Fibroblast of pulmonary artery (primary cell): ENCODE measurements around the gene ECPAS.

Experiments used
- DNase-seq: peaks from one replicate; pipeline ENCODE4 v3.0.0-alpha.2; 2010; ENCODE audit warnings: low read depth
- H3K4me3 ChIP-seq: replicated peaks from 2 replicates; pipeline ENCODE4 v1.5.1; 2011; ENCODE audit warnings: low read depth, mild to moderate bottlenecking, control low read depth, low read length, moderate library complexity
- TF ChIP-seq, protein P1 (sequence below): IDR thresholded peaks from 2 replicates; pipeline ENCODE4 v1.5.1; 2011; ENCODE audit warnings: mild to moderate bottlenecking, control low read depth, low read length, inconsistent platforms; ENCODE audit errors: missing control alignments

The ECPAS gene, protein sequence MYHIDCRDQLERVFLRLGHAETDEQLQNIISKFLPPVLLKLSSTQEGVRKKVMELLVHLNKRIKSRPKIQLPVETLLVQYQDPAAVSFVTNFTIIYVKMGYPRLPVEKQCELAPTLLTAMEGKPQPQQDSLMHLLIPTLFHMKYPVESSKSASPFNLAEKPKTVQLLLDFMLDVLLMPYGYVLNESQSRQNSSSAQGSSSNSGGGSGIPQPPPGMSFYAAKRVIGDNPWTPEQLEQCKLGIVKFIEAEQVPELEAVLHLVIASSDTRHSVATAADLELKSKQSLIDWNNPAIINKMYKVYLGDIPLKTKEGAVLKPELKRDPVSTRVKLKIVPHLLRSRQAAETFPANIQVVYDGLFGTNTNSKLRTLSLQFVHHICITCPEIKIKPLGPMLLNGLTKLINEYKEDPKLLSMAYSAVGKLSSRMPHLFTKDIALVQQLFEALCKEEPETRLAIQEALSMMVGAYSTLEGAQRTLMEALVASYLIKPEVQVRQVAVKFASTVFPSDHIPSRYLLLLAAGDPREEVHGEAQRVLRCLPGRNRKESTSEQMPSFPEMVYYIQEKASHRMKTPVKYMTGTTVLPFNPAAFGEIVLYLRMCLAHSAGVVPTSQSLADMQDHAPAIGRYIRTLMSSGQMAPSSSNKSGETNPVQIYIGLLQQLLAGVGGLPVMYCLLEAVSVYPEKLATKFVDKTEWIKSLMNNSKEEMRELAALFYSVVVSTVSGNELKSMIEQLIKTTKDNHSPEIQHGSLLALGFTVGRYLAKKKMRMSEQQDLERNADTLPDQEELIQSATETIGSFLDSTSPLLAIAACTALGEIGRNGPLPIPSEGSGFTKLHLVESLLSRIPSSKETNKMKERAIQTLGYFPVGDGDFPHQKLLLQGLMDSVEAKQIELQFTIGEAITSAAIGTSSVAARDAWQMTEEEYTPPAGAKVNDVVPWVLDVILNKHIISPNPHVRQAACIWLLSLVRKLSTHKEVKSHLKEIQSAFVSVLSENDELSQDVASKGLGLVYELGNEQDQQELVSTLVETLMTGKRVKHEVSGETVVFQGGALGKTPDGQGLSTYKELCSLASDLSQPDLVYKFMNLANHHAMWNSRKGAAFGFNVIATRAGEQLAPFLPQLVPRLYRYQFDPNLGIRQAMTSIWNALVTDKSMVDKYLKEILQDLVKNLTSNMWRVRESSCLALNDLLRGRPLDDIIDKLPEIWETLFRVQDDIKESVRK (N-terminal part only)

DNA sequence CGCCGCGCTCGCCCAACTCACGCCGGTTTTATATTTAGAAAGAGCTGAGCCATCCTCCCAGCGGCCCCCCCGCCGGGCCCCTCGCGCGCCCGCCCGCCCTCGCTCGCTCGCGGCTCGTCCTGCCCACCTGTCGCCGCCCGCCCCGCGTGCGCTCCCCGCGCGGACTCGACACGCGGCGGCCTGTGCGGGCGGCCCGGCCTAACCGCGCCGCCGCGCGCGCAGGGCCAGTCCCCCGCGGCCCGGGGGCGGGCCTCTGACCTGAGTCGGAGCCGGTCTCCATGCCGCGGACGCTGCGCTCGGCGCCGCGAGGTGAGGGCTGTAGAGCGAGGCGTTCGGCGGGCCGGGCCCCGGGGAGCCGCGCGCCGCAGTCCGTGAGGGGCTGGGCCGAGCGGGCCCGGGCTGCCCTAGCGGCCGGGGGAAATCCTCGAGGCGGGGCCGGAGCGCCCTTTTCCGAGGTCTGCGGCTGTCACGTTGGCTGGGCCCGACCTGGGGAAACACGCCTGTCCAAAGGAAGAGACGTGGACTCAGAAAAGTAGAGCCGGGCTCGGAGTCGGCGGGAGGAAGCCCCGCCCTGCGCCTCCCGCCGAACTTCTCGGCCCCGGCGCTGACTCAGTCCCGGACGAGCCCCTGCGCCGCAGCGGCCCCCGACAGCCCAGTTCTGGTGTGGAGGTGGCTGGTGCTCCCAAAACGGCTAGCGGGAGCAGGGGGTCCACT, at the start of gene ECPAS:
Gene ECPAS (minus strand): TSS at position 526 of the 714 bp plus-strand sequence. CDS start 11,465 bp downstream, outside the sequence.
- peak; percentile 79 for DNase-seq
- TF ChIP-seq, protein P1, sequence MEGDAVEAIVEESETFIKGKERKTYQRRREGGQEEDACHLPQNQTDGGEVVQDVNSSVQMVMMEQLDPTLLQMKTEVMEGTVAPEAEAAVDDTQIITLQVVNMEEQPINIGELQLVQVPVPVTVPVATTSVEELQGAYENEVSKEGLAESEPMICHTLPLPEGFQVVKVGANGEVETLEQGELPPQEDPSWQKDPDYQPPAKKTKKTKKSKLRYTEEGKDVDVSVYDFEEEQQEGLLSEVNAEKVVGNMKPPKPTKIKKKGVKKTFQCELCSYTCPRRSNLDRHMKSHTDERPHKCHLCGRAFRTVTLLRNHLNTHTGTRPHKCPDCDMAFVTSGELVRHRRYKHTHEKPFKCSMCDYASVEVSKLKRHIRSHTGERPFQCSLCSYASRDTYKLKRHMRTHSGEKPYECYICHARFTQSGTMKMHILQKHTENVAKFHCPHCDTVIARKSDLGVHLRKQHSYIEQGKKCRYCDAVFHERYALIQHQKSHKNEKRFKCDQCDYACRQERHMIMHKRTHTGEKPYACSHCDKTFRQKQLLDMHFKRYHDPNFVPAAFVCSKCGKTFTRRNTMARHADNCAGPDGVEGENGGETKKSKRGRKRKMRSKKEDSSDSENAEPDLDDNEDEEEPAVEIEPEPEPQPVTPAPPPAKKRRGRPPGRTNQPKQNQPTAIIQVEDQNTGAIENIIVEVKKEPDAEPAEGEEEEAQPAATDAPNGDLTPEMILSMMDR, result no peak
- H3K4me3 ChIP-seq, result peak within 1 kb of the TSS; percentile 95

DNA sequence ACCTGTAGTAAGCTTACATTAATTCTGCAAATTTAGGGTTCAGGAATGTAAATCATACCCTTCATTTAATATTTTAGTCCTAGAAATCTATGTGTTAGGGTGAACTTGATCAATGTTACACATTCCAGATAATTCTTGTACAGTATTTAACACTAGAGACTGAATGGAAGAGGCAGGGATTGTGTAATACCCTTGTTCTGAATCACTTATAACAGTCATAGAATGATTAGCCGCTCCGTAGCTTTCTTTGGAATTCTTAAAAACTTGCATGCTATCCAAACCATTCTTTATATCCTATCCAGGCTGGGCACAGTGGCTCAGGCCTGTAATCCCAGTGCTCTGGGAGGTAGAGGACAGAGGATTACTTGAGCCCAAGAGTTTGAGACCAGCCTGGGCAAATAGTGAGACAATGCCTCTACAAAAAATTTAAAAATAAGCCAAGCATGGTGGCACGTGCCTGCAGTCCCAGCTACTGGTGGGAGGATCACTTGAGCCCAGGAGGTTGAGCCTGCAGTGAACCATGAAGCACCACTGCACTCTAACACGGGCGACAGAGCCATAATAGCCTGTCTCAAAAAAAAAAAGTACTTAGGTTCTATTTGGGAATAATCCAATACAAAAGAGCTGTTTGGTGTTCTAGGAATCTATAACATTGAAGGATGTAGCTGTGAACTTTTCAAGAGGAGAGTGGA, 49.1 kb upstream of the ECPAS start:
- DNase-seq, result peak; percentile 20
- TF ChIP-seq, protein P1, result no peak
- no peak overlapping the region for H3K4me3 ChIP-seq

DNA sequence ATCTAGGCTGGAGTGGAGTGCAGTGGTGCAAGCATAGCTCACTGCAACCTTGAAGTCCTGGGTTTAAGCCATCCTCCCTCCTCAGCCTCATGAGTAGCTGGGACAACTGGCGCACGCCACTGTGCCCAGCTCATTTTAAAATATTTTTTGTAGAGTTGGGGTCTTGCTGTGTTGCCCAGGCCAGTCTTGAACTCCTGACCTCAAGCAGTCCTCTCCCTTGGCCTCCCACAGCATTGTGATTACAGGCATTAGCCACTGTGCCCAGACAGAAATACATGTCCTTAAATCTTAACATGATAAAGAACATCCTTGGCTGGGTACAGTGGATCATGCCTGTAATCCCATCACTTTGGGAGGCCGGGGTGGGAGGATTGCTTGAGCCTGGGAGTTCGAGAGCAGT, 47.5 kb upstream of the ECPAS start:
- TF ChIP-seq, protein P1, result no peak
- no peak overlapping the region for H3K4me3 ChIP-seq
- DNase-seq, result no peak

DNA sequence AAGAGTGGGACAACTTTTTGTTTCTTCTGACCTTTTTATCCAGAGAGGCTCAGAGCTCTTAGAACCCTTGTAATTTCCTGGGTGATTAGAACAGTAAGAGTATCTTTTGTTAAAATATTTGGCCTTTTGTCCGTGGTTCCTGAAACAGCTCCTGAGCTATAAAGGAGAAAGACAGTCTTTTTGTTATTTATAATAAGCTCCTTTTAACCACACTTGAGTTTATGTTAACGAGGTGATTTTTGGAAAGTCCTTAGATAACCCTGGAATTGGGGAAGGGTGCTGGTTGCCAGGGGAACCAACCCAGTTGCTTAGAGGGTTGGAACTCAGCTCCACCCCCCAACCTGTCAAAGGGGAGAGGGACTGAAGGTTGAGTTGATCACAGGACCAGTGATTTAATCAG, 45.6 kb upstream of the ECPAS start:
- DNase-seq, result no peak
- no peak overlapping the region for H3K4me3 ChIP-seq
- TF ChIP-seq, protein P1, result no peak

DNA sequence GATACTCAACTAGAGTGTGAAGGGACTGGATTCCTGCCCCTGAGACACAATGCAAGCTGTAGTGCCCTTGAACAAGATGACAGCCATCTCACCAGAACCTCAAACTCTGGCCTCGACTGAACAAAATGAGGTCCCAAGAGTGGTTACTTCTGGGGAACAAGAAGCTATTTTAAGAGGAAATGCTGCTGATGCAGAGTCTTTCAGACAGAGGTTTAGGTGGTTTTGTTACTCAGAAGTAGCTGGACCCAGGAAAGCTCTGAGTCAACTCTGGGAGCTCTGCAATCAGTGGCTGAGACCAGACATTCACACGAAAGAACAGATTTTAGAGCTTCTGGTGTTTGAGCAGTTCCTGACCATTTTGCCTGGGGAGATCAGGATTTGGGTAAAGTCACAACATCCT, 43.2 kb upstream of the ECPAS start:
- no peak for DNase-seq
- H3K4me3 ChIP-seq, result no peak overlapping the region
- TF ChIP-seq, protein P1, result no peak
